ENCODE measurements around the gene KRTAP2-1.

DNA sequence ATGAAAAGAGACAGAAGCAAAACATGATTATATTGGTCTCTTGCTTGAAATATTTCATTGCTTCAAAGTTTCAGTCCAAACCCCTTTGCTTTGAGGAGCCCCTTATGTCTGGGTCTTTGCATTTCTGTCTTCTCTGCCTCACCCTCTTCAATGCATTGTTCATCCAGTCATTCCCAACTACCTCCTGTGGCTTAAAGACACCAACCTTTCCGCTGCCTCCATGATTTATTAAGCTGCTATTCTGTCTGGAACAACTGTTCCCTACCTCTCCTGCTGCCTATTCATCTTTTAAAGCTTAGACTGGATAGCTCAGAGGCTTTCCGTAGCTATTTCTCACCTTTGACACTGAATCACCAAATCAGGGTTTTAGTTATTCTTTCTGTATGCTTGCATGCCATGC lies 49.8 kb downstream of the KRTAP2-1 start:
- TF ChIP-seq, protein P1, sequence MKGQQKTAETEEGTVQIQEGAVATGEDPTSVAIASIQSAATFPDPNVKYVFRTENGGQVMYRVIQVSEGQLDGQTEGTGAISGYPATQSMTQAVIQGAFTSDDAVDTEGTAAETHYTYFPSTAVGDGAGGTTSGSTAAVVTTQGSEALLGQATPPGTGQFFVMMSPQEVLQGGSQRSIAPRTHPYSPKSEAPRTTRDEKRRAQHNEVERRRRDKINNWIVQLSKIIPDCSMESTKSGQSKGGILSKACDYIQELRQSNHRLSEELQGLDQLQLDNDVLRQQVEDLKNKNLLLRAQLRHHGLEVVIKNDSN (IDR thresholded peaks at IDR 0.05), result no peak
- no peak for TF ChIP-seq YY1 (IDR thresholded peaks at IDR 0.05; ENCODE audit: low read depth)
- TF ChIP-seq TEAD4 (IDR thresholded peaks at IDR 0.05), result no peak
- TF ChIP-seq, protein P2, sequence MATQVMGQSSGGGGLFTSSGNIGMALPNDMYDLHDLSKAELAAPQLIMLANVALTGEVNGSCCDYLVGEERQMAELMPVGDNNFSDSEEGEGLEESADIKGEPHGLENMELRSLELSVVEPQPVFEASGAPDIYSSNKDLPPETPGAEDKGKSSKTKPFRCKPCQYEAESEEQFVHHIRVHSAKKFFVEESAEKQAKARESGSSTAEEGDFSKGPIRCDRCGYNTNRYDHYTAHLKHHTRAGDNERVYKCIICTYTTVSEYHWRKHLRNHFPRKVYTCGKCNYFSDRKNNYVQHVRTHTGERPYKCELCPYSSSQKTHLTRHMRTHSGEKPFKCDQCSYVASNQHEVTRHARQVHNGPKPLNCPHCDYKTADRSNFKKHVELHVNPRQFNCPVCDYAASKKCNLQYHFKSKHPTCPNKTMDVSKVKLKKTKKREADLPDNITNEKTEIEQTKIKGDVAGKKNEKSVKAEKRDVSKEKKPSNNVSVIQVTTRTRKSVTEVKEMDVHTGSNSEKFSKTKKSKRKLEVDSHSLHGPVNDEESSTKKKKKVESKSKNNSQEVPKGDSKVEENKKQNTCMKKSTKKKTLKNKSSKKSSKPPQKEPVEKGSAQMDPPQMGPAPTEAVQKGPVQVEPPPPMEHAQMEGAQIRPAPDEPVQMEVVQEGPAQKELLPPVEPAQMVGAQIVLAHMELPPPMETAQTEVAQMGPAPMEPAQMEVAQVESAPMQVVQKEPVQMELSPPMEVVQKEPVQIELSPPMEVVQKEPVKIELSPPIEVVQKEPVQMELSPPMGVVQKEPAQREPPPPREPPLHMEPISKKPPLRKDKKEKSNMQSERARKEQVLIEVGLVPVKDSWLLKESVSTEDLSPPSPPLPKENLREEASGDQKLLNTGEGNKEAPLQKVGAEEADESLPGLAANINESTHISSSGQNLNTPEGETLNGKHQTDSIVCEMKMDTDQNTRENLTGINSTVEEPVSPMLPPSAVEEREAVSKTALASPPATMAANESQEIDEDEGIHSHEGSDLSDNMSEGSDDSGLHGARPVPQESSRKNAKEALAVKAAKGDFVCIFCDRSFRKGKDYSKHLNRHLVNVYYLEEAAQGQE (IDR thresholded peaks at IDR 0.05; ENCODE audit: low read depth), result no peak
- TF ChIP-seq RAD21 (IDR thresholded peaks at IDR 0.05; ENCODE audit: low read depth), result no peak
- no peak for TF ChIP-seq EP300 (IDR thresholded peaks at IDR 0.05; ENCODE audit: borderline replicate concordance)
- no peak for TF ChIP-seq NFIC (IDR thresholded peaks at IDR 0.05)
- no peak for TF ChIP-seq TCF12 (IDR thresholded peaks at IDR 0.05; ENCODE audit: low read depth)
- no peak for TF ChIP-seq TAF1 (IDR thresholded peaks at IDR 0.05; ENCODE audit: low read depth)
- no peak for TF ChIP-seq CREB1 (IDR thresholded peaks at IDR 0.05; ENCODE audit: low read depth)
- no peak for TF ChIP-seq FOXM1 (IDR thresholded peaks at IDR 0.05; ENCODE audit: borderline replicate concordance, low read depth)
- TF ChIP-seq, protein P3, sequence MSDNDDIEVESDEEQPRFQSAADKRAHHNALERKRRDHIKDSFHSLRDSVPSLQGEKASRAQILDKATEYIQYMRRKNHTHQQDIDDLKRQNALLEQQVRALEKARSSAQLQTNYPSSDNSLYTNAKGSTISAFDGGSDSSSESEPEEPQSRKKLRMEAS (IDR thresholded peaks at IDR 0.05), result no peak
- TF ChIP-seq EGR1 (IDR thresholded peaks at IDR 0.05), result no peak

Measured in Ishikawa (cell line).